NCI-H2171 (cell line): ENCODE results near the gene KIRREL3.

Experiments
- DNase-seq: peaks from one replicate; lab custom pipeline; 2025; lab: John Stamatoyannopoulos, UW

Gene KIRREL3

DNA sequence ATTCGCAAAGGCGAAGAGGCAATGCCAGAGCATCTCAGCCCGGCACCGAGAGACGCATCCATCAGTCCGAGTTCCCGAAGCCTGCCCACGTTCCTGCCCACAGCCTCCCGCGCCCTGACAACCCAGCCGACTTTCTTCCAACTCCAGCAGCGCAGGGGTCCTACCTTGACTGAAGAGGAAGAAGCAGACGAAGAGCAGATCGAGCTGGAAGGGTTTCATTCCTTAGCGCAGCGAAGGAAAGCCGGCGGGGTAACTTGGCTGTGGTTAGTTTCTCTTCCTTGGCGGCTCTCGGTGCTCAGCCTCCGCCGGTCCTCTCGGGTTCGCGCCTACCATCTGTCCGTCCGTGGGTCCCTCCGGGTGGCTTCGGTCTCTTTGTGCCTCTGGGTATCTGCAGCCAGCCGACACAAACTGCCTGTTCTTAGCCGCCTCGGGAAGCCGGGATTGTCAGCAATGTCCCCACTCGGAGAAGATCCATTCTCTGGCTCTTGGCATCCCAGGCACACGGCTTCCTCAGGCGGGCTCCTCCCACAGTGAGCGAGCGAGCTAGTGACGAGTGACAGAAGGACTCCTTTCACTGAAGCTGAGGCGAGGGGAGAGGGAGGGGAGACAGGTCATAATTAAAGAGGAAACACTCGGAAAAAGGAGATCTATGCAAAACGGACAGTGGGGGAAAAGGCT is at the start of gene KIRREL3:
Gene KIRREL3 (minus strand): TSS at position 480 of the 678 bp plus-strand sequence.
- DNase-seq = peak; percentile 5

DNA sequence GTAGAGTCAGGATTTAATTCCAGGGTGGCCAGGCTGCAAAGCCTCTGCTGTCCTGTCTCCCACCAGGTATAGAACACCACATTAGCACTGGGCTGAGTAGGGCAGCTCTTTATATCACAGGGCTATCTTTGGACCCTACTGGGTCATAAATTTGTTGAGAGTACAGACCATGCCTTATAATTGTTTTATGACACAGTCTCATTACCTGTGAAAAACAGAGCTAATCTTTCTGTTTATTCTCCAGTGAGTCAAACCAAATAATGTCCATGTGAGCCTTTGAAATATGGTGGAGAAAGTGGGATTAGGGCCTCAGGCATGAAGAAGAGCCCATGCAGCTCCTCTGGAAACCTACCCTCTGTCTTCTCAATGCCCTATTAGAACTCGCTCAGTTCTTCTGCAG is 49.6 kb upstream of the KIRREL3 start:
- DNase-seq = no peak

DNA sequence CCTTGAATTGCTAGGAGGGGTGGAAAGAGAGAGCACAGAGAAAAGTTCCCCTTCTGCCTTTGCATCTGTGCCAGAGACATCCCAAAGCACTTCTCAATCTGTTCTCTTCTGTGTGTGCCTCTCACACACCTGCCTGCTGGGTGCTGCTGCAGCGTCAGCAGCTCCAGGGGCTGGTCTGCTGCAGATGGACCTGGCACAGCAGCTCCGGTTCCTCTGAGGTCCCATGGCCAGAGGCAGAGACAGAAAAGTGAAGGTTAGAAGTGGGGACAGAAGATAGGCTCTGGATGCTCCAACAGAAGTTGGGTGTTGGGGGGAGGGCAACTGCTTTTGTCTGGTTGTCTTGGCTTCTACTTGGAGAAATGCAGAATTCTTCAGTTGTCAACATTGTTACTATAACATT is 48.9 kb upstream of the KIRREL3 start:
- DNase-seq = no peak

DNA sequence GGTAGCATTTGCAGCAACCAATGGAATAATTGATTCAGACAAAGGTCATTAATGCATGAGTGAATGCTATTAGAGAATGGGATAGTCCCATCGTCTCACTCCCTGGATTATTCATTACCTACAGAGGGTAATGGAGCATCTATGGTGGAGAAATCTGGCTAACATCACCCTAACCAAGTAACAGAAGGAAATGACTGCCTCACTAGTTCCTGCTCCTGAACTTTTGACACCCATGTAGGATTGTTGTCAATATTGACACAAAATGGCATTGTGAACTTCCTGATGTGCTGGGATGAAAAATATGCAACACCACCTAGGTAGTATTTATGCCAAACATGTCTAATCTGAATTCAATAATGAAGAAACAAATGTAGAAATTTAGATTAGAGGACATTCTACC is 44.0 kb upstream of the KIRREL3 start:
- no peak for DNase-seq

DNA sequence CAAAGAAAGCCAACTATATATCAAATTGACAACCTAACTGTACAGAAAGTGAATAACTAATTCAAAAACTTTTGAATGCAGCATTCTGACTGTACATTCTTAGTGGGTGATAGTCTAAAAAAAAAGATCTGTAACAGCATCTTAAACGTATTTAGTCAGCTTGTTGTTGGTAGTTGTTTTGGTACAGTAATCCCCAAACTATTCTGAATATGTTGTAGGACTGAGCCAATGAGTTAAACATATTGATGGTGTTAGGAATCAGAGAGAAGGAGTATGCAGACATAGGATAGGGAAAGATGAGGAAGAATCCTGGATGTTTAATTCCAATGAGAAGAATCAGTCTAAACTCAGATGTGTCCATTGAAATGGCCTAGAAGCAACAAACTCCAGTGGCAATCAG is 41.9 kb upstream of the KIRREL3 start:
- DNase-seq = no peak

DNA sequence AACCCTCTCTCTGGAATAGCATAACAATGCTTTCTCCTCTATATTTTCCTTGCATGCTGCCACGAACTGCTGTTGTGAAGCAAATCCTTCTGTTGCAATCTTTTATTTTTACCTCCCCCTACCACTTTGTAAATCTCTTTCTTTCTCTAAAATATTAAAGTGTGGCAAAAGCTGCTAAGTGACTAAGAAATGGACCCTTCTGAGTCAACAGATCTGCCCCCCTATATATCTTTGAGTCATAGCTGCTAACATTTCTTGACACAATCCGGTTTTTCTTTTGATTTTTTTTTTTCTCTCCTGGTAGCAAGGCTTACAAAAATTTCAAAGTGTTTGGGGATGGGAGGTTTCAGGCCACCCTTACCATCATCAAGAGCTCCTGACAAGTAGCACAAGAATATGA is 39.0 kb upstream of the KIRREL3 start:
- DNase-seq = no peak

DNA sequence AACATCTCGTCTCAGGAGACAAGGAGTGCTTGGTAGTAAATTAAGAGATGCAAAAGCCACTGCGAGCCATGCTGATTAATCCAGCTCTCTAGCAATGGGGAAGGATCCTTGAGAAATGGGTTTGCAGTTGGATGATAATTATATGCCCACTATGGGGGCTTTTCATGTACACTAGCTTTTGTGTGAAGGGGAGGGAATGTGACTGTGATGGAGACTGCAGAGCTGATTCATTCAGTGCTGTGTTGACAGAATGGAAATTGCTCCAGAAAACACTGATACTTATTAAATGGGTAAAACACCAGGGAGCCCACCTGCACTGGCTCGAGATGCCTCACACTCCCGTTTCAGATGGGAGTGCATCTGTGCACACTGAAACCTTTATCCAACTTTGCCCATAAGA is 37.0 kb upstream of the KIRREL3 start:
- no peak for DNase-seq

DNA sequence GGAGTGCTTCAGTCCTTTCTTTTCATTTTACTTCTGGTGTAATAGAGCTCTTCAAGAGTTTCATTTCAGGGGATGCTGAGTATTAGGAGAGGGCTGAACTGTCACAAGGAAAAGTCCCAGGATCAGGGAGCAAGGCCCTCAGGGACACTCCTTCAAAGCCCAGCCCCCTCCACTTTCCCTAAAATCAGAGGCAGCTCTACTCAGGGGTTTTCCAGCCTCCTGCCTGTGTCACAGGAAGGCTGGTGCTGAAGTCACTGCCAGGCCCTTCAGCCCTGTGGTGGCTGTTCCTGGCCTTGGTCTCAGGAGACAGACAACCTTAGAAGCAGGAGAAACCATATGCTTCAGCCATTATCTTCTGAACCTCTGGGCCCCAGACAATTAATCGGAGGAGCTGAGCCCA is 36.4 kb upstream of the KIRREL3 start:
- no peak for DNase-seq

DNA sequence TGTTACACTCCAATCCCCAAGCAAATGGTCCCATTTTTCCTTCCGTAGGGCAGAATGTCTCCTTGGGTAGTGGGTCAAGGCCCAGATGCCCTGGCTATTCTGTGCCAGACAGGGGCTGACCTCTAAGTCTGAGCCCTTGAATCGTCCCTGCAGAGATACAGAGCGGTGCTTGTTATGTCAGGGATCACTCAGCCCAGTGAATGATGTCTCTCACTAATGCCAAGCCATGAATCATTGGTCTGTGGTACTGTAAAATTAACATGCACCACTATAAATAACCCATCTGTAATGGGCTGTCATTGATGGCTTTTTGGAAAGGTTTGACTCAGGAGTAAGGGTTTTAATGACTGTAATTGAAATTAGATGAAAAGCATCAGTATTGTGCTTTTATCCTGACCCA is 35.3 kb upstream of the KIRREL3 start:
- DNase-seq = no peak

DNA sequence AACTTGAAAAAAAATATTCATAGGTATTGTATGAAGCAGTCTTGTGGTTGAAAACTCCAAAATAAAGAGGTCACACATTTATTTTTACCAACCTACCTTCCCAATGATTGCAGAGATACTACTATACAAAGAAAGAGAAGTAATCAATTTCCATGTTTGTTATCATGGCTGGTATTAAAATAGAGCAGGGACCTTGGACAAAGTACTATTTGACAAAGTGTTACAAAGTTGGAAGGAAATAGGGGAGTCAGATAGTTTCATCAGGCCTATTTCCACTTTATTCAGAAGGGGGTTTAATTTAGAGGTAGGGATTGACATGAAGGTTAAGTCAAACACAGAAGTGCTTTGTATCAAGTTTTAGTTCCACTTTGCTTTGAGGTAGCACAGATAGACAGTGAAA is 34.4 kb upstream of the KIRREL3 start:
- DNase-seq = no peak

DNA sequence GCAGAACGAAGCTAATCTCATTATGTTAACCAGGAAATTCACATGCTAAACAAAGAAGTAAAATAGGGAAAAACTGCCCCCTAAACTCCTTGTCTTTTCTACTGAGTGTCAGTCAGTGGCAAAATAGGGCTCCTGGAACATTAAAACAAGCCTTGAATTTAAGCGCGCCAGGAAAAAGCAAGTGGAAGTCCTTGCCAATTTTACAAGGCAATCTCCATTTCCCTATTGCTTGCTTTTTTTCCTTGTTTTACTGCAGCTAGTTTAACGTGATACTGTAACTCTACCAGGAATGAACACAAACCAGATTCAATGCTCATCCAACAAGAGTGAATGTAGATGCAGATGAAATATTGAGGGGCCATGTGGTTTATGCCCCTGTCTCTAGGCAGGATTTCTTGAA is 28.1 kb upstream of the KIRREL3 start:
- no peak for DNase-seq

DNA sequence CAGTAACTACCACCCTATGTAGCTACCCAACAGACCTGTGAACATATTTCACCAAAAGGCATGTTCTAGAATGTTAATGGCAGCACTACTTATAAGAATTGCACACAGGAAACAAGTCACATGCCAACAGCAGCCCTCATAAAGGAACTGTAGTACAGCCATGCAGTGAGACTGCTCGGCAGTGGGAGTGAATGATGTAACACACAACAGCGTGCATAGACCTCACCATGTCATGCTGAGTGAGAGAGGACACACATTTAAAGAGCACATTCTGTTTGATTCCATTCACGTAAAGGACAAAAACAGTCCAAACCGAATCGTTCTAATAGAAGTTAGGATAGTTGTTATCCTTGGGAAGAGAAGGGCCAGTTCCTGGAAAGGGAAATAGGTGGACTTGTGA is 27.2 kb upstream of the KIRREL3 start:
- DNase-seq = no peak

DNA sequence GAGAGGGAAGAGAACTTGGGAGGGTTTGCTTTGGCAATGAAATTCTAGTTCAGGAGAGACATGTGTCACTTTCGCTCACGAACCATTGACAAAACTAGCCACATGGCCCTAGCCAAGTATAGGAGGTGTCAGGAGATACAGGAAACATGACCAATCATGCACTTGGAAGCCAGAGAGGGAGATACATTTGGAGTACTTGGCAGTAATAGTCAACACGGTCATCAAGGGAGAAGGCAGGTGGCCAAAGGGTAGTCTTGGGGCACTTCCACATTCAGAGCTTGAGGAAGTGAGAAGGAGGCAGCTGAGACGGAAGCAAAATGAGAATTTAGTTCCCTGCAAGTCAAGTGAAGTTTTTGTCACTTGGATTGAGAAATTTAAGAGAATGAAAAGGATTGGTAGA is 26.4 kb upstream of the KIRREL3 start:
- no peak for DNase-seq

DNA sequence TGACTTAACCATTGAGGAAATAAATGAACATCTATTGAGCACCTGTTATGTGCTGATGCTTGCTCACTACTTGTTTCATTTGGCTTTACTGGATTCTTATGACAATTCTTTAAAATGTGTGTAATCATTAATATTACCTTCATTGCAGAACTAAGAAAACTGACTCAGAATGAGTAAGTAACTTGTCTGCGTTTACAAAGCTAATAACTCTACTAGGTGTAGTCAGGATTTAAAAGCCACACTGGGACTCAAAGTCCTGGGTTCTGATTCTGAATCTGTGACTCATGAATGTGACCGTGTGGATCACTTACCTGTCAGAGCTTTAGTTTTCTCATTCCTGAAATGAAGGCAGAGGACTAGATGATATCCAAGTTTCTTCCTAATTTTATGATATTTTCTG is 23.4 kb upstream of the KIRREL3 start:
- DNase-seq = no peak

DNA sequence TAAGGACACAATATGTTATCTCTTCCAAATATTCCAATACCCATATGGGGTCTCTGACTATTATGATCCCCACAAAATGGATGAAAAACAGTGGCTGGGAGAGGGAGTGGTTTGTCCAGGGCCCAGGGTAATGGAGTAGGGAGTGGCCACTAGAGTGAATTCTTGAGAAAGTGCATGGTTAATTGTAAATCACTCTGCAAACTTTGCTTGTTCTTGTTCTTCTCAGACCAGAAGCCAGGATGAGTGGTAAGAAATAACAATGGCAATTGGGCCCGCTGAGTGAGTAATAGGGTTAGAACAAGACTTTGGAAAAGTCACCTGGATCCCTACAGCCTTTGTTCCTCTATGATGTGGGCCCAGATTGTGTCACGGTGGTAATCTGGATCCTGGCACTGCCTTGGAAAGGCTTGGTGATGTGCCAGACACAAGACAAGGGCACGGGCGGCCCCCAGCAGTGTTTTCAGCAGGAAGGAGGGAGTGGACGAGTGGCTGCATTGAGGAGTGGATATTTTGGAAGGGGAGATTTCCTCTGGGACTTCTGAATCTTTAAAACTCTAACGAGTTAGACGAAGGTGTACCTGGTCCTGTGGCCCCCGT is 18.2 kb upstream of the KIRREL3 start:
- no peak for DNase-seq

DNA sequence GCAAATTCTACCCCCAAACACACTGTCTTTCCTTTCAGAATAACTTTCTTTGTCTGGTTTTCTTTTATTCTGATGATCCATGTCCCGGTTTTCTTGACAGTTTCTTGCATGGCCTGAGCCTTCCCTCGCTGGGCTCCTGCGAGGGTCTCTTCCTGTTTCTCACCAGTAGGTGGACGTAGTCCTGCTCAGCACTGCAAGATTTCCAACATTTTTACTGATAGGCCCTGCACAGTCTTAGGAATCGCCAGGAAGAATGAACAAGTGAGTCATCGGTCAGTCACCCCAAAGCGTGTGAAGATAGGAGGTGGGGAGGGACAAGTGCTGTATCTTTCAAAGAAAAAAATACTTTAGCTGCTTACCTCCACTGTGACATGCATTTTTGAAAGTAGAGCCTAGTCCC is 16.9 kb upstream of the KIRREL3 start:
- no peak for DNase-seq

DNA sequence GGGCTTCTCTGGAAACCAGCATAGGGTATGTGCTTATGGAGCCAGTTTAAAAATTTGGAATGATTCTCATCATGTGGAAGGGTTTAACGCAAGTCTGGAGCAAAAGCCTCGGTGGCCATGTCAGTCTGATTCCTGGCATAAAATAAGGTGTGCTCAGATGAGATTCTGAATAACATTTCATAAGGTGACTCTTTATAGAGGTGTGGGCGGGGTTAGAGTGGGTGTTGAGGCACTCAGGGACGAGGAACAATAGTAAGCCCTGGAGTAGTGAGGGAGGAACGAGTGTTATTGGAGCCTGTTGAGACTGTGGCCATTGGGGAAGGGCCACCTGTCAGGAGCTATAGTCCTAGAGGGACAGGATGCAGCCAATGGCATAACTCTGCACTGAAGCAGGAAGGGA is 13.0 kb upstream of the KIRREL3 start:
- DNase-seq = no peak

DNA sequence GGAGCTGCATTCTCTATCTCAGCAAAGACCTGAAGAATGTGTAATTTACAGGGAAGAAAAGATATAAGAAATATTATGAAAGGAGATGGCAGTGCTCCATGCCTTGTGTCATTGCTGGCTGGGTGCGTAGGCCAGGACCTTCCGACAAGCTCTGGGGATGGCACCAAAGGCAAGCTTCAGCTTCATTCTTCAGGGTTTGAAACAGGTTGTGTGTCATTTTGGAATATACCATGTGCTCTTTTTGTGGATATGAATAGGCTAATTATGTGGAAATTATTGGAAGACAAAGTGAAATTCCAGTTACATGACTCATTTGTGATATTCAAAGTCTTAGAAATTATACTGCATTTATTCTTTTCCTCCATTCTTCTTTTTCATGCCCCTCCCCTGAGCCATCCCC is 5.7 kb upstream of the KIRREL3 start:
- DNase-seq = no peak

DNA sequence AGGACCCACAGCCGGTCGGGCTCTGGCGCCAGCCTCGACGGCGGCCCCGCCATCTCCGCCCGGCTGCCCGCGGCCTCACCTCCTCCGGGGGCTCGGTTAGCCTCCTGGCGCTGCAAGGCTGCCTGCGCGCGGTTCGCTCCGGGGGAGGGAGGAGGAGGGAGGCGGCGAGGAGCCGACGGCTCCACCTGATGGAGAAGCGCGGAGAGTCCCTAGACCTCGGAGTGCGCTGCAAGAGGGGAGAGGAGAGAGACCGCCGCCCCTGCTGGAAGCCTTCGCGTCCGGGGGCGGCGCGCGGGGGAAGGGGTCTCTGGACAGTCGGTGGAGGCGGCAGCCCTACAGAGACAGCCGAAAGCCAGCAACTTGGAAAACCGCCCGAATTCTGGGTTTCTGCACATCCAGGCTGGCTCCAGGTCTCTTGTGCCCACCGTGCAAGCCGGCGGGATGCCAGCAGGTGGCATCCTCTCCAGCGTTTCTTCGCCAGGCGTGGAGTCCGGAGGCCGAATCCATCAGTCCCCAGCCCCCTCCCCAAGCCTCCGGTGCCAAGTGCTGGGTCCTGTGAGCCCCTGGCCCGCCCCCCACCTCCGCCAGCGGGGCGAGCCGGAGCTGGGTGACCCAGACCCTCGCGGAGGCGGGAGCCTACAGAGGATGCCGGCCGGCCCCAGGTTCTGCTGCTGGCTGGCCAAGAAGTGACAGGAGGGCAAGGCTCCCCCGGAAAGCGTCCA is 2.9 kb upstream of the KIRREL3 start:
- peak; percentile 62 for DNase-seq

DNA sequence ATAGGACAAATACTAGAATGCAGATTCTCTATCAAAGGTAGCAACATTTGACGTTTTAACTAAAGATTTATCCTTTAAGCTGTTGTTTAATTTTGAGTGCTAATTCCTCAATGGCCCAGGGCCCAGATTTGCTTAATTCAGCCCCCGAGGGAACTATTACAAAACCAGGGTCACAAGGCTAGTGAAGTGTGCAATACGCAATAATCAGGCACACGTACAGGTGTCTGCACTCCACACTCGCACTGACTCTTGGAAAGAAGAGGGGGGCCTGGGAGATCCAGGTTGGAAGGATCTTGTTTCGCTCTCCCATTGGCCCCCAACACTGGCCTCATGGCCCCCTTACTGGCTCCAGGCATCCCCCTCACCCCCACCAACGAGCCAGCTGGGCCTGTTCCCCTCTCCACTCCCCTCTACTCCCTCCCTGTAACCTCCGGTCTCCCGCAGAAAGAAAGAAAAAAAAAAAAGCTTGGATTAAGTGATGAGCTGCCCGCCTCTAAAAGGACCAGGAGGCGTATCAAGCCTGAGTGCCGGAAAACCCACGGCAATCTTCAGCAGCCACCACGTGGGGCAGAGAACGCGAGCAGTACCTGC is 2.2 kb upstream of the KIRREL3 start:
- DNase-seq = no peak

DNA sequence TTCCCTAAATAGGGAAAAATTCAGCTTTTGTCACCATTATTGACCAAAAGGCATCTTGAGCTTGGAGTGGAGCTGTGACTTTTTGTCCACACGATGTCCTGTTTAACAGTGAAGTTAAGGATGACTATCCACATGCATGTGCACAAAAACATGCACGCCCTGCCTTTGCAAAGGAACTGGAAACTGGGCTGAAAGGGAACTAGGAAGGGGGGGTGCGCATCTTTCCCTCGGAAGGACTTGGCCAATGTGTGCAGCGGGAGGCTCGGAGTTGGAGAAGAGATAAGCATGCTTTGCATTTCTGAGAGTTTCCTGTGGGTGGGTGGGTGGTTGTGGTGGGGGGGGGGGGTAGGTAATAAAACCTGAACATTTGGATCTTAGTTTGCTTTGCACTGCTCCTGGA is 411 bp upstream of the KIRREL3 start:
- no peak for DNase-seq

DNA sequence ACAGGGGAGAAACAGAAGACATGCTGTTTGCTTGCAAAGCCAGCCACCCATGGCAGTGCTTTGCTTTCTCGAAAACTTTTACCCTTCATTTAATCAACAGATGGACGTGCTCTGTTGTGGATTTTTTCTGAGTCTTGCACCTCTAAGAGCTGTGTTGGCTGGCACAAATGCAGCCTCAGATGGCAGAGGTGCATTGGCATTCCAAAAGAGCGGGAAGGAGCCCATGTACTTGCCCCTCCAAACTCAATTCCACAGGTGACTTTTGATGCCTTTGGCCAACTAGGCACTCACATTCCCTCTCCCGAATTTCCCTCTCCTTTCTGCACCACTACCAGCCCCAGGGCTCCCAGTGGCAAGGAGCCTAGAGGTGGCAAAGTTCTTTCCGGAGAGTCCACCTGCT is 1.2 kb downstream of the KIRREL3 start:
- DNase-seq = no peak

DNA sequence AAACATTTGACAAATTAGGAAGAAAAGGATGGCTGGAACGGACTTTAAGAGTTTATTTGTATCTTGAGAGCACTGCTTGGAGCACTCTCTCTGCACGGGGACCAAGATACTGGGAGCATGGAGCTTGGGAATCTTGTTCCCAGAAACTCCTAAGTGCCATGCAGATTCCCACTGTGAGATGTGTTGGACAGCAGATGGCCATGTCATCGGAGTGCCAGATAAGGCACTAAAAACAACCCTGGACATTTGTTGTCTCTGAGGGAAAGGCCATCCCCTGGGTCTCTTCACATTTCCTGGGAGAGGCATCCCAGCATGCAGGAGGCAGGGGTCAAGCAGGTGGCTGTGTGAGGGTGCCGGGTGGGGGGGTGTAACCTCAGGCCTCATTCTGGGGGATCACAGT is 2.9 kb downstream of the KIRREL3 start:
- no peak for DNase-seq
